Measurements from ENCODE around the gene DNAH5. TPM values are rescaled to one million over a fixed set of nuclear protein-coding genes. Genes with fewer than 3 reads are reported as not detected.

The DNAH5 gene
- total RNA-seq, 1 donor: 1.3 TPM

GRCh38 chr5:13673511-13673910 lies 271.0 kb downstream of the DNAH5 start:
- no peak for DNase-seq (ENCODE audit: low read depth)
- no peak overlapping the region for H3K4me3 ChIP-seq (ENCODE audit: low read depth, low read length)
- no peak for TF ChIP-seq CTCF (IDR thresholded peaks at IDR 0.05; ENCODE audit: insufficient read depth, low read depth, low read length)

GRCh38 chr5:13664377-13664776 lies 280.1 kb downstream of the DNAH5 start:
- no peak for TF ChIP-seq CTCF (IDR thresholded peaks at IDR 0.05; ENCODE audit: insufficient read depth, low read depth, low read length)
- DNase-seq (ENCODE audit: low read depth): peak; percentile 8
- H3K4me3 ChIP-seq (ENCODE audit: low read depth, low read length): no peak overlapping the region

GRCh38 chr5:13662626-13663025 lies 281.9 kb downstream of the DNAH5 start:
- no peak for DNase-seq (ENCODE audit: low read depth)
- no peak overlapping the region for H3K4me3 ChIP-seq (ENCODE audit: low read depth, low read length)
- no peak for TF ChIP-seq CTCF (IDR thresholded peaks at IDR 0.05; ENCODE audit: insufficient read depth, low read depth, low read length)

GRCh38 chr5:13661272-13661671 lies 283.2 kb downstream of the DNAH5 start:
- no peak for DNase-seq (ENCODE audit: low read depth)
- H3K4me3 ChIP-seq (ENCODE audit: low read depth, low read length): no peak overlapping the region
- no peak for TF ChIP-seq CTCF (IDR thresholded peaks at IDR 0.05; ENCODE audit: insufficient read depth, low read depth, low read length)

GRCh38 chr5:13660072-13660471 lies 284.4 kb downstream of the DNAH5 start:
- no peak overlapping the region for H3K4me3 ChIP-seq (ENCODE audit: low read depth, low read length)
- DNase-seq (ENCODE audit: low read depth): no peak
- TF ChIP-seq CTCF (IDR thresholded peaks at IDR 0.05; ENCODE audit: insufficient read depth, low read depth, low read length): no peak

GRCh38 chr5:13659391-13659790 lies 285.1 kb downstream of the DNAH5 start:
- no peak for TF ChIP-seq CTCF (IDR thresholded peaks at IDR 0.05; ENCODE audit: insufficient read depth, low read depth, low read length)
- H3K4me3 ChIP-seq (ENCODE audit: low read depth, low read length): no peak overlapping the region
- no peak for DNase-seq (ENCODE audit: low read depth)

GRCh38 chr5:13658761-13659160 lies 285.7 kb downstream of the DNAH5 start:
- no peak for TF ChIP-seq CTCF (IDR thresholded peaks at IDR 0.05; ENCODE audit: insufficient read depth, low read depth, low read length)
- no peak for DNase-seq (ENCODE audit: low read depth)
- no peak overlapping the region for H3K4me3 ChIP-seq (ENCODE audit: low read depth, low read length)
